GM13976 (cell line): ENCODE results near the gene TLR7.

ENCODE experiments used
- DNase-seq: peaks from one replicate; pipeline ENCODE4 v3.0.0; 2012; ENCODE audit warnings: low spot score
- CTCF ChIP-seq: IDR thresholded peaks from 2 replicates; pipeline ENCODE4 v1.5.1; 2012; ENCODE audit warnings: borderline replicate concordance, mild to moderate bottlenecking; ENCODE audit not compliant: insufficient read depth; ENCODE audit errors: extremely low read depth, missing control alignments, control extremely low read depth
- in situ Hi-C: fragments of 300-500 bp; cut with MboI; formaldehyde crosslinking; loops from one replicate; pipeline ENCODE4 v1.12.0; 2022; ENCODE audit warnings: low sequenced_read_pairs, mixed read lengths, inconsistent platforms; ENCODE audit not compliant: unreplicated experiment

TLR7 gene

GRCh38 chrX:12871257-12871656, 4.4 kb downstream of the TLR7 start:
- no peak for TF ChIP-seq CTCF
- DNase-seq = no peak
- in situ Hi-C loops = no loop called here

- no peak for TF ChIP-seq CTCF
- DNase-seq = no peak
- in situ Hi-C loops = no loop called here
These were observed 5.9 kb downstream of the TLR7 start for GRCh38 chrX:12872741-12873140.

GRCh38 chrX:12874581-12874980, 7.7 kb downstream of the TLR7 start:
- no peak for DNase-seq
- TF ChIP-seq CTCF = no peak
- in situ Hi-C loops = no loop called here

GRCh38 chrX:12877386-12877785, 10.5 kb downstream of the TLR7 start:
- no peak for TF ChIP-seq CTCF
- in situ Hi-C loops = no loop called here
- DNase-seq = no peak

- in situ Hi-C loops = no loop called here
- TF ChIP-seq CTCF = no peak
- DNase-seq = no peak
These were observed 11.7 kb downstream of the TLR7 start for GRCh38 chrX:12878536-12878935.

GRCh38 chrX:12881914-12882313, 15.0 kb downstream of the TLR7 start:
- in situ Hi-C loops = no loop called here
- no peak for DNase-seq
- TF ChIP-seq CTCF = no peak

- in situ Hi-C loops = no loop called here
- no peak for DNase-seq
- no peak for TF ChIP-seq CTCF
These were observed 18.6 kb downstream of the TLR7 start for GRCh38 chrX:12885508-12885907.
